B cell (primary cell): ENCODE data around the gene SLCO2B1.

Source experiments
- CTCF ChIP-seq: fragments of 200-600 bp; IDR thresholded peaks from one replicate; pipeline ENCODE4 v1.8.0; 2022; ENCODE audit warnings: antibody characterized with exemption, mild to moderate bottlenecking
- EZH2 ChIP-seq: IDR thresholded peaks from 2 replicates; pipeline ENCODE4 v1.6.1; 2012; ENCODE audit warnings: borderline replicate concordance, low read depth, mild to moderate bottlenecking, moderate library complexity, low read length; ENCODE audit not compliant: insufficient read depth, poor library complexity, severe bottlenecking

GRCh38 chr11:75198278-75198973, 47.5 kb downstream of the SLCO2B1 start:
- no peak for TF ChIP-seq CTCF
- TF ChIP-seq EZH2, result no peak
